NCI-H1694 treated with DMSO at 0.1 percent for 48 hours (cell line): Measurements from ENCODE around the gene RNF11.
"Not testable (repeated sequence)": the region's sequence is repeated elsewhere in the genome, so short reads cannot be mapped to it uniquely, and the experiment has no call there.

Experiments used
- DNase-seq: peaks from one replicate; lab custom pipeline; 2025; lab: John Stamatoyannopoulos, UW

Gene RNF11

DNA sequence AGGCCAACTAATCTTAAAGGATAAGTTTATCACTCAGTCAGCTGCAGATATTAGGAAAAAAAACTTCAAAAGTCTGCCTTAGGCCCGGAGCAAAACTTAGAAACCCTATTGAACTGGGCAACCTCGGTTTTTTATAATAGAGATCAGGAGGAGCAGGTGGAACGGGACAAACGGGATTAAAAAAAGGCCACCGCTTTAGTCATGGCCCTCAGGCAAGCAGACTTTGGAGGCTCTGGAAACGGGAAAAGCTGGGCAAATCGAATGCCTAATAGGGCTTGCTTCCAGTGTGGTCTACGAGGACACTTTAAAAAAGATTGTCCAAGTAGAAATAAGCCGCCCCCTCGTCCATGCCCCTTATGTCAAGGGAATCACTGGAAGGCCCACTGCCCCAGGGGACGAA is 7.6 kb upstream of the RNF11 start:
- DNase-seq, result not testable (repeated sequence)

DNA sequence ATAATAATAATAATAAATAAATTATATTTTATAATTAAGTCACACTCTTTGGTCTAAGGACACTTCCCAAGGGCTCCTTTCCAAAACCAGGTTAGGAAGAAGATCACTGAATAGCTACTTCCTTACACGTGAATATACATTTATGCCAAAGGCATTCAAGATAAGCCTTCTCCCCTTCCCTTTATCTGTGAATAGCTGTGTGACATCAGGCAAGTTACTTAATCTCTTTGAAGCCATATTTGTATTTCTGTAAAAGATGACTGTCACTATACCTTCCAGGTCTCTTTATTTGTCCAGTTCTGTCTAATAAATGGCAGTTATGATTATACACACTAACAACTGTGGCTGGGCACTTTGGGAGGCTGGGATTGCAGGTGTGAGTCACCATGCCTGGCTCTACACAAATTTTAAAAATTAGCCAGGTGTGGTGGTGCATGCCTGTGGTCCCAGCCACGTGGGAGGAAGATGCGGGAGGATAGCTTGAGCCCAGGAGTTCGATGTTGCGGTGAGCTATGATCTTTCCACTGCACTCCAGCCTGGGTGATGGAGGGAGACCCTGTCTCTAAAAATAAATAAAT is 5.5 kb upstream of the RNF11 start:
- no peak for DNase-seq

DNA sequence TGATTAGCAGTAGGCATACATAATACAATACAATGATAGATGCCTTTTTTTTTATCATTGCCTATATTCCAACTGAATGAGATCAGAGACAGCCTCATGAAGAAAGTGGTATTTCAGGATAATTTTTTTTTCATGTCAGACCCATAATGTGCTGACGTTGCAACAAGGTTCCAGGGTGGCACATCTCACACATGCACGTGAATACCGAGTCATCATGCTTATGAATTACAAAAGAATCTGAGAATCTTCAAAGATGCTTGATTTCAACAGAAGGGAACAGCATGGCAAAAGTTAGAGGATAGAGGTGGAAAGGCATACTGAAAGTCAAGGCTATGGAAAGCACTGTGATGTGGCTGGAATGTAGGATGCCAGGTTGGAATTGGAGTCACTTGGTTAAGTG is 5.0 kb upstream of the RNF11 start:
- no peak for DNase-seq

DNA sequence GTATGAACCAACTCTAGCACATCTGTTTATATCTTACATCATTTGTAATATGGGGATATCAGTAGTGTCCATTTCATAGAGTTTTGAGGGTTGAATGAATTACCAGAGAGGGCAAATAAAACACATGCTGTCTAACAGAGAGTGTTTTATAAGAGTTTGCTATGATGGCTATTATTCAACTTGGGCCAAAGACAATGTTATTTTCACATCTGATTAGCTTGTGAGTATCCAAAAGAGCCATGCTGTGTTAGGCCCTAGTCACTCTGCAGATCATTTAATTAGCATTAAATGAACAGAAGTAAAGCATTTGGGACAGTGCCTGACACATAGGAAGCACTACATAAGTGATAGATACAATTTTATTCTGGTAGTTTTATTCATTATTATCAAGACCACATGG is 4.2 kb upstream of the RNF11 start:
- DNase-seq, result no peak

DNA sequence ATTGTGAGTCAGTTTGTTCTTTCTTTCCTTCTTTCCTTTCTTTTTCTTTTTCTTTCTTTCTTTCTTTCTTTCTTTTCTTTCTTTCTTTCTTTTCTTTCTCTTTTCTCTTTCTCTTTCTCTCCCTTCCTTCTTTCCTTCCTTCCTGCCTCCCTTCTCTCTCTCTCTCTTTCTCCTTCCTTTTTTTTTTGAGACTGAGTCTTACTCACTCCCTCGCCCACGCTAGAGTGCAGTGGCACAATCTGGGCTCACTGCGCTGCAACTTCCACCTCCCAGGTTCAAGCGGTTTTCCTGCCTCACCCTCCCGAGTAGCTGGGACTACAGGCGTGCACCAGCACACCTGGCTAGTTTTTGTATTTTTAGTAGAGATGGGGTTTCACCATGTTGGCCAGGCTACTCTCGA is 1.8 kb upstream of the RNF11 start:
- not testable (repeated sequence) for DNase-seq

DNA sequence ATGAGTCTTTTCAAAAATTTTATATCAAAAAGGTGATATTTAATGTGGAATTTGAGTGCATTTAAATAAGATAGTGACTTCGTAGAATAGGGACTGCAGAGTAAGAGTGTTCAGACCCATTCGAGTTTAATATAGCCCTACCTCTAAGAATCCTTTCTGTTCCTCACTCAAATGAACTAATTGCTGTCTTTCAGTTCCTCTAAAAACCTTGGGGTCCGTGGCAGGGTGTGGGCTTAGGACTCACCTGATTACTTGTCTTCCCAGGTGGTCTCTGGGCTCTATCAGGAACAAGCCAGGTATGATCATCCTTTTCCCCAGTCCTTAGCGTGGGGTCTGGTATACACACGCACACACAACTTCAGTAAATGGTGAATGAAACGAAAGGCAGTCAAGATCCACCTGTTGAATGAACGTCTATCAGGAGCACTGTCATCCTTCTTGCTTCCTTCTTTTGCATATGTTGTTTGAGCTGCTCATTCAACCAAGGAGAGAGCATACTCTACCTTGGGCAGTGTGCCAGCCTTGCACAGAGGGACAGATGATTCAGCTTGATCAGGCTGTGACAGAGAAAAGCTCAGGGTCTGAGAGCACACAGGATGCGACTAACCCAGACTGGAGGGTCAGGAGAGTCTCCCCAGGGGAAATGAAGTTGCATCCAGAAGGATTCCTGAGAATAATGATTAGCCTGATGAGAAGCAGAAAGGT is 1.2 kb upstream of the RNF11 start:
- peak; percentile 75 for DNase-seq

DNA sequence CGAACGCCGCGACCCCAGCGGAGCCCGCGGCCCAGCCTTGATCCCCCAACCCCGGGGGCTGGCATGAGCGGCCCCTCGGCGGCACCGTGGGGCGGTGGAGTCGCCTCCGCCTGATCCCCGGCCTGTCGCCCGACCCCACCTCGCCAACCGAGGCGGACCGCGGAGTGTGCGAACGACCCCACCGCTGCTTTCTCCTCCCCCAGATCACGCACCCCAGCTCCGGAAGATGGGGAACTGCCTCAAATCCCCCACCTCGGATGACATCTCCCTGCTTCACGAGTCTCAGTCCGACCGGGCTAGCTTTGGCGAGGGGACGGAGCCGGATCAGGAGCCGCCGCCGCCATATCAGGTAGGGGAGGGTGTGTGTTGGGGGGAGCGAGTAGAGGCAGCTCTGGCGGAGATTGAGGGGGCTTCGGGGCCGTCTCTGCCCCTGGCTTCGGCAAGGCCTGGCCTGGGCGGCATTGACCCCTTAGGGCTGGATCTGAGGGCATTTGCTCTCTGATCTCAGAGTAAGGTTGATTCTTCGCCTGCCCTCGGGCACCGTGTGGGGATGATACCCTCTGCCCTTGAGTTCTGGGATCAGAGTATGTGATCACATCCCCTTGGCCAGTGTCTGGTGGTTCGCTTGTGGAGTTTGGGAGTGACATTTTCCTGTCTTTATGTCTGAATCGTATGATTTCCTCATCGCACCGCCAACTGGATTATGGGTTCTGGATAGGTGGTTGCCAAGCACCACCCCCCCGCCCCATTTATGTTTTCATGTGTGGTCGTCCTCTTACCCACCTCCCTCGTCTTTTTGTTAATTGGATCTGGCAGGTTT is 668 bp downstream of the RNF11 start:
- DNase-seq, result peak; percentile 30

DNA sequence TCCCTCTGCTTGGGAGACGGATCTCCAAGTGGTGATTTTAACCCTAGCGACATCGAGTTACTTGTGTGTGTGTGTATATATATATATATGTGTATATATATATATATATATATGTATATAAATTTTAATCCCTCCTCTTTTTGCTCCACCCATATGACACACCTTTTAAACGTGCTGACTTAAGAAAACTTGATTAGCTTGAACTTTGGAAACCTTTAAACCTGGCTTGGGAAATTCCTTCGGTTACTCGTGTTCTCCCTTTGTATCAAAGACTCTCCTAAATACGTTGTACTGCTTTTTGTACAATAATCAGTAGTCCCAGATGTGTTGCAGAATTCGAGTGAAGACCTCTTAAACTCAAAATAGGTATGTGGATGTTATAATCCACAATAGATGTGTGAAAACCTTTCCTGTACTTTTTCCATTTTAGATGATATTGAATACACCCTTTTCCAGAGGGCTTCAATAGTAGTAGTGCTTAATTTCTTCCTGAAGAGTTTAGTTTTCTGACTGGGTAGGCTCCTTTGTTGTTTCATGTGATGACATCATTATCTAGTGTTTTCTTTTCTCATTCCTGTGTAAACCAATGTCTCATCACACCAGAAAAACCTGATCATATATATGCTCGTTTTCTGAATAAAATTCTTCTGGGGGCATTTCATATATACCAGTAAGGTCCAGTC is 1.4 kb downstream of the RNF11 start:
- DNase-seq, result no peak

DNA sequence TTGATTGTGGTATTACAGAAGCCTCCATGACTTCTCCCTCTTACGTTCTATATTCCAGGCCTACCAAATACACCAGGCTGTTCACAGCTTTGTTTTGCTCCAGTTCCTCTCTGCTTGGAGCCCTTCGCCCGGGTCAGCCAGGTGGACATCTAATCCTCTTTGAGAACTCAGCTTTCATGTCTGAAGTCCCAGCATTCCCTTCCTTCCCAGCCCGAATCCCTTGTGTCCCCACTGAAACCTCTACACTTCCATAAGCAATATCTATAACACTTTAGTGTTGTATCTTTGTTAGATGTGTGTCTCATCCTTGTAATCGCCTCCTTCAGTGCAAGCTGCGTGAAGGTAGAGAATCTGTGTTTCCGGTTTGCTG is 1.9 kb downstream of the RNF11 start:
- no peak for DNase-seq

DNA sequence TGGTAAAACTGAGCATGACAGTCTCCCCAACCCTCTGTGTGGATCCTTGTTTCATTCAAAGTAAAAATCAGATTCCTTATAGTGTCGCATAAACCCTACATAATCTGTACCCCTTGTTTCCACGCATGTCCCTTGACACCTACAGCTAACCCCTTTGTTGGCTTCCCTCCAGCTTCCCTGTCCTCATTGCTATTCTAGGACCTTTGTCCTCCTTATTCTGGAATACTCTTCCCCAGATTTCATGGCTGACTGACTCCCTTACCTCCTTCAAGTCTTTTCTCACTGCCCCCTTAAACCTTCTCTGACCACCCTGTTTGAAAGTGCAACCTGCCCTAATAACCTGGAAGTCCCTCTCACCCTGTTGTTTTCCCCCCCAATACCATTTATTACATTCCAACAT is 4.0 kb downstream of the RNF11 start:
- DNase-seq, result no peak

DNA sequence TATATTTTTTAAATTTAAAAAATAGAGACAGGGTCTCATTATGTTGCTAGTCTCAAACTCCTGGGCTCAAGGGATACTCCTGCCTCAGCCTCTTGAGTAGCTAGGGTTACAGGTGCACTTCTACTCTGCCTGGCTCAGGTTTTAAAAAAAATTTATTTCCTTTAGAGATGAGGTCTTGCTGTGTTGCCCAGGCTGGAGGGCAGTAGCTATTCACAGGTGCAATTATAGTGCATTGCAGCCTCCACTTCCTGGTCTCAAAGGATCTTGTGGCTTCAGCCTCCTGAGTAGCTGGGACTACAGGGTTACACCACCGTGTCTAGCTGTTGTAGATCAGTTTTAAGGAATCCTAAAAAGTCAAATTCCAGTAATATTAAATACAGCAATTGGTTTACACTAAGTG is 5.0 kb downstream of the RNF11 start:
- DNase-seq, result no peak

DNA sequence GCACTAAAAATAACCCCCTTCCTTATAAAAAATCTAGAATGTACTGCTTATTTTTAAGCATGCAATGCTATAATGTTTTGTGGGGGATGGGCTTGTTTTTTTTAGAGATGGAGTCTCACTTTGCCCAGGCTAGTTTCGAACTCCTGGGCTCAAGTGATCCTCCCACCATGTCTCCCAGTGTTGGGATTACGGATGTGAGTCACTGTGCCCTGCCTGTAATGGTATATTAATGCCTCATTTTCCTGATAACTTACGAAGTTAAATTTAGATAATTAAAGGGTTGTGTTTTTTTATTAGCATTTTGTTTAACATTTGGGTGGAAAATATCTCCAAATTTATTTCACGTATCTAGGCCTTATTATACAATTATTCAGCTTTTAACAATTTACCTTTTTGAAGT is 6.5 kb downstream of the RNF11 start:
- no peak for DNase-seq

DNA sequence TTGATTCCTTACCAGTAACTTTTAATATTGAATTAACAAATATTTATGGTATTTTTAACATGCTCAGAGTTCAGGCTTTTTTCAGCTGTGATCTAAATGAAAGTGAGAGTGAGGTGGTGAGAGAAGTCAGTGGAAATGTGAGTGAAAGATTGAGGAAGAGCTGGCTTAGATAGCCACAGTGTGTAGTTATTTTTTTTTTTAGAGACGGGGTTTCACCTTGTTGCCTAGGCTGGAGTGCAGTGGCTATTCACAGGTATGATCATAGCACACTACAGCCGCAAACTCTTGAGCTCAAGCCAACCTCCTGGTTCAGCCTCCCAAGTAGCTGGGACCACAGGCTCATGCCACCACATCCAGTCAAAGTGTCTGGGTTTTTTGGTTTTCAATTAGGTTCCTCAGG is 10.9 kb downstream of the RNF11 start:
- no peak for DNase-seq

DNA sequence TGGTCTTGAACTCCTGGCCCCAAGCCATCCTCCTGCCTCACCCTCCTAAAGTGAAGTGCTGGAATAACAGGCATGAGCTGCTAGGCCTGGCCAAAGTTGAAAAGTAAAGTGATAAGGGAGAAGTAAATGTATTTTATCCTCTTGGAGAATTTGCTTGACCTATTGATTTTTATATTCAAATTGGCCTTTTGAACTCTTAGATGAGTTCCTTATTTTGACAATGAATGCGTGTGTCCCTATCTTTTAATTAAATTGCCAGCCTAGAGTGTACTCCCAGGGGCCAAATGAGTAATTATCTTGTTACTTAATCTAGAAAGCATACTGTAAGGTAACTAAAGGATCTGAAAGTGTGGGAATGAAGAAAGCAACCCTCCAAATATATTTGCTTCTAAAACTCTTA is 11.4 kb downstream of the RNF11 start:
- DNase-seq, result no peak

DNA sequence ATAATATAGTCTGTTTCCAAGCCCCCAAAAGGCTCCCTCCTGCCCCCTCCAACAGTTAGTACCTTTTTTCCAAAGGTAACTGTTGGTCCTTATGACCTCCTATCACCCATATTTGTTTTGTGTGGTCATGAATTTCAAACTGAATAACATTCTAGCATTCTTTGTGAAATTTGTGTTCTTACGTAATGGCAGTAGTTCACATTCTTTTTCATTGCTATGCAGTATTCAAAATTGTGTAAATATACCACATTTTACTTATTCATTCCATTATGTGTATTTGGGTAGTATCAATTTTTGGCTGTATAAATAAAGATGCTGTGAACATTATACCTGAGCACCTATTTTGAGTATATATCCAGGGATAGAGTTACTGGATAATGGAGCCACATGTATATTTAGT is 13.4 kb downstream of the RNF11 start:
- DNase-seq, result no peak

DNA sequence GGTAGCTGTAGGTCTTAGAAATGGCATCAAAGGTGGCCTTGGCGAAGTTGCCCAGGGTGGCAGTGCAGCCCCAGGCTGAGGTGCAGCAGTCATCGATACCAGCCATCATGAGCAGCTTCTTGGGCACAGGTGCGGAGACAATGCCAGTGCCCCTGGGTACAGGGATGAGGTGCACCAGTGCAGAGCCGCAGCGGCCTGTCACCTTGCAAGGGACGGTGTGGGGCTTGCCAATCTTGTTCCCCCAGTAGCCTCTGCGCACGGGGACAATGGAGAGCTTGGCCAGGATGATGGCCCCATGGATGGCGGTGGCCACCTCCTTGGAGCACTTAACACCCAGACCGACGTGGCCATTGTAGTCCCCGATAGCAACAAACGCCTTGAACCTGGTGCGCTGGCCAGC is 14.7 kb downstream of the RNF11 start:
- not testable (repeated sequence) for DNase-seq

DNA sequence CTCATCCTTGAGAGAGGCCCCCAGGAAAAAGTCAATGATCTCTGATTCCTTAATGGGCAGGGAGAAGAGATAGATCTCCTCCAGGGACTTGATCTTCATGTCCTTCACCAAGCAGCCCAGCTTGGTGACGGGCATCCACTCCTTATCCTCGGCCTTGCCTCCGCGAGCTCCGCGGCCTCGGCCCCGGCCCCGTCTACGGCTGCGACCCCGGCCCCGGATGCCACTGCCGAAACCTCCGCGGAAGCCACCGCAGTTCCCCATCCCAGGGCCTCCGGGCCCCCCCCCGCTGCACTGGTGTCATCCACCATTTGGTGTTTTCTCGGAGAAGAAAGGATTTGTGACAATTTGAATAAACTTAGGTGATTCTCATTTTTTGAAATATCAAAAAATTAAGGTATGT is 15.1 kb downstream of the RNF11 start:
- not testable (repeated sequence) for DNase-seq

DNA sequence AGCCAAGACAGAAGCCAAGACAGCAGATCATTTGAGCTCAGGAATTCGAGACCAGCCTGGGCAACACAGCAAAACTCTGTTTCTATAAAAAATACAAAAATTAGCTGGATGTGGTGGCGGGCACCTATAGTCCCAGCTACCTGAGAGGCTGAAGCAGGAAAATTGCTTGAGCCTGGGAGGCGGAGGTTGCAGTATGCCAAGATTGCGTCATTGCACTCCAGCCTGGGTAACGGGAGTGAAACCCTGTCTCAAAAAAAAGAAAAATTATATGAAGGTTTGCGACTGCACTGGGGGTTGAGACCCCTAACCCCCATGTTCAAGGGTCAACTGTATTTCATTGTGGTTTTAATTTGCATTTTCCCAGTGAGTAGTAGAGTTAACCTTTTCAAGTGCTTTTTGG is 16.3 kb downstream of the RNF11 start:
- no peak for DNase-seq

DNA sequence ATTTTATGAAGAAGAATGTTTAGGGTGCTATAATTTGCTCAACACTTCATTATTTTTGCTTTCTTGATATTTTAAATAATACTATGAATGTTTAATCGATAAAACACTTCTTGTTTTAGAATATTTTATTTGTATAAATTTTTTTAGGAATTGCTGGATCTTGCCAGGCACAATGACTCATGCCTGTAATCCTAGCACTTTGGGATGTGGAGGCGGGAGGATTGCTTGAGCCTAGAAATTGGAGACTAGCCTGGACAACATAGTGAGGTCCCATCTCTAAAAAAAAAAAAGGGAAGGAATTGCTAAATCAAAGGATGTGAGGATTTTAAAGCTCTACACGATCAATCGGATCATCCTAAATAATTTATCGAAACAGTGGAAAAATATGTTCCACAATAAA is 17.6 kb downstream of the RNF11 start:
- no peak for DNase-seq

DNA sequence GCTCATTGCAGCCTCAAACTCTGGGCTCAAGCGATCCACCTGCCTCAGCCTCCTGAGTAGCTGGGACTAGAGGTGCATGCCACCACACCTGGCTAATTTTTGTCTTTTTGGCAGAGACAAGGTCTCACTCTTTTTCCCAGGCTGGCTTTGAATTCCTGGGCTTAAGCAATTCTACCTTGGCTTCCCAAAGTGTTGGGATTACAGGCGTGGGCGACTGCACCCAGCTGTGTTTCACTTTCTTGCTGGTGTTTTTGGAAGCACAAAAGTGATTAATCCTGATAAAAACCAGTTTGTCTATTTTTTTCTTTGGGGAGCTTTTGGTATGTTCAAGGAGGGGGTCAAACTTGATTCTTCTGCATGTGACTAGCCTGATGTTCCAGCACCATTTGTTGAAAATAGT is 19.3 kb downstream of the RNF11 start:
- no peak for DNase-seq

DNA sequence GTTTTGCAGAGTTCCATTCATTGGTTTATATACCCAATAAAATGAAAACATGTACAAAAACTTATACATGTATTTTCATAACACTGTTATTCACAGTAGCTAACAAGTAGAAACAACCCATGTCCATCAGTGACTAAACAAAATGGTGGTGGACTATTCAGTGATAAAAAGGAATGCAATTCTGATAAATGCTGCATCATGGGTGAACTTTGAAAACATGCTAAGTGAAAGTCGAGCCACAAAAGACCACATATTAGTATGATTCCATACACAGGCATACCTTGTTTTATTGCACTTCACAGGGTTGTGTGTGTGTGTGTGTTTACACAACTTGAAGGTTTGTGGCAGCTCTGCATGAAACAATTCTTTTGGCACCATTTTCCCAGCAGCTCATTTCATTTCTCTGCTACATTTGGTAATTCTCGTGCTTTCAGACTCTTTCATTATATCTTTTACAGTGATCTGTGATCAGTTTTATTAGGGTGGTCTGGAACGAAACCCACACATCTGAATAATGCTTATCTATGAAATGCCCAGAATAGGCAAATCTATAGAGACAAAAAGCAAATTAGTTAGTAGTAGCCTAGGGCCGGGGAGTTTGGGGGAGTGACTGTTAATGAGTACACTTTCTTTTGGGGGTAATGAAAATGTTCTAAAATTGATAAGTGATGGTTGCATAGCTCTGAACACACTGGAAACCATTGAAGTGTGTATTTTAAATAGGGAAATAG is 27.2 kb downstream of the RNF11 start:
- DNase-seq, result no peak

DNA sequence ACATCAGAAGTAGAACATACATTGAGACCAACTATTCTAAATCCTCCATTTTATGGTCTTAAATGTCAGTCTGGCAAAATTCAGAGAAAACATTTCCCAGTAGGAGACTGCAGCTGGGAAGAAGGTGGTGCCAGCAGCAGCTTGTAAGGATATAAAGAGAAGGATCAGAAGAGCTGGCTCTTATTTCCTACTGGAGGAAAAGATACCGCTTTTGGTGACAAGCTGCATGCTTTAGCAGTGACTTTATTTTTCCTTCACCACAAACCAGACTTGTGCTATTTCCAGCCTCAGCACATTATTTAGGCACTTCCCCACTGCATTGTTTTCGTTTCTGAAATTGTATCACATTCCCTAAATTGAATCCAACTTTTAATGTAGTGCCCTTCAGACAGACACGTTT is 28.4 kb downstream of the RNF11 start:
- no peak for DNase-seq
